Measurements from ENCODE around the gene CBX2. TPM values are rescaled to one million over a fixed set of nuclear protein-coding genes. Genes with fewer than 3 reads are reported as not detected.
A peak's percentile ranks its signal among the peaks of the same experiment; 100 is the strongest.

CBX2 gene
- 2.2 TPM for total RNA-seq (ENCODE audit: insufficient read depth, low replicate concordance)

- peak; percentile 79 for DNase-seq (ENCODE audit: low spot score)
Observed at GRCh38 chr17:79777894-79778503, at the start of gene CBX2. CBX2 (plus strand) TSS chr17:79778148; CDS start chr17:79778236, 88 bp downstream.

GRCh38 chr17:79728169-79728907, 49.6 kb upstream of the CBX2 start:
- DNase-seq (ENCODE audit: low spot score): peak; percentile 97

- DNase-seq (ENCODE audit: low spot score): no peak
Observed at GRCh38 chr17:79728908-79729471, 49.0 kb upstream of the CBX2 start.

- no peak for DNase-seq (ENCODE audit: low spot score)
Observed at GRCh38 chr17:79729761-79730160, 48.2 kb upstream of the CBX2 start.

GRCh38 chr17:79730437-79730768, 47.5 kb upstream of the CBX2 start:
- no peak for DNase-seq (ENCODE audit: low spot score)

GRCh38 chr17:79730769-79731483, 47.0 kb upstream of the CBX2 start, which contains the start of gene ENPP7:
ENPP7 (plus strand) TSS chr17:79730943; CDS start chr17:79731140, 197 bp downstream.
- no peak for DNase-seq (ENCODE audit: low spot score)

GRCh38 chr17:79732254-79732653, 45.7 kb upstream of the CBX2 start:
- DNase-seq (ENCODE audit: low spot score): no peak

GRCh38 chr17:79732804-79733691, 44.9 kb upstream of the CBX2 start:
- DNase-seq (ENCODE audit: low spot score): no peak

- DNase-seq (ENCODE audit: low spot score): no peak
Observed at GRCh38 chr17:79733692-79734070, 44.3 kb upstream of the CBX2 start.

GRCh38 chr17:79735096-79735495, 42.9 kb upstream of the CBX2 start:
- no peak for DNase-seq (ENCODE audit: low spot score)

- no peak for DNase-seq (ENCODE audit: low spot score)
Observed at GRCh38 chr17:79737046-79737921, 40.7 kb upstream of the CBX2 start.

GRCh38 chr17:79737922-79738578, 39.9 kb upstream of the CBX2 start:
- no peak for DNase-seq (ENCODE audit: low spot score)

- no peak for DNase-seq (ENCODE audit: low spot score)
Observed at GRCh38 chr17:79738643-79739042, 39.3 kb upstream of the CBX2 start.

GRCh38 chr17:79739148-79740062, 38.5 kb upstream of the CBX2 start:
- no peak for DNase-seq (ENCODE audit: low spot score)

- peak; percentile 27 for DNase-seq (ENCODE audit: low spot score)
Observed at GRCh38 chr17:79740413-79740812, 37.5 kb upstream of the CBX2 start.

GRCh38 chr17:79741401-79741750, 36.6 kb upstream of the CBX2 start:
- DNase-seq (ENCODE audit: low spot score): no peak

- peak; percentile 66 for DNase-seq (ENCODE audit: low spot score)
Observed at GRCh38 chr17:79741751-79742588, 36.0 kb upstream of the CBX2 start.

- DNase-seq (ENCODE audit: low spot score): no peak
Observed at GRCh38 chr17:79742589-79742918, 35.4 kb upstream of the CBX2 start.
